ENCODE measurements around the gene FOLR1.
"Not testable (repeated sequence)": the region's sequence is repeated elsewhere in the genome, so short reads cannot be mapped to it uniquely, and the experiment has no call there.

FOLR1 gene

GRCh38 chr11:72195518-72196270 lies 3.8 kb downstream of the FOLR1 start:
- H3K36me3 ChIP-seq (ENCODE audit: insufficient read depth, low read length) = no peaks in the 10 kb centered on the region
- ATAC-seq (ENCODE audit: insufficient read depth, low read depth) (no peak), DNase-seq (no peak)
- no peak overlapping the region for H3K9ac ChIP-seq (ENCODE audit: low read depth, low read length)
- H3K4me3 ChIP-seq (ENCODE audit: low read depth in 1 of 2, low read length in 2 of 2) = no peak overlapping the region
- no peak overlapping the region for H3K27ac ChIP-seq (ENCODE audit: low read length)
- H3K9me3 ChIP-seq (ENCODE audit: insufficient read depth, low read length, severe bottlenecking) = no peaks in the 10 kb centered on the region
- no peaks in the 10 kb centered on the region for H3K4me1 ChIP-seq (ENCODE audit: insufficient read depth, low read length)
- H4K20me1 ChIP-seq (ENCODE audit: insufficient read depth, low read length) = no peaks in the 10 kb centered on the region
- no peaks in the 10 kb centered on the region for H3K79me2 ChIP-seq (ENCODE audit: insufficient read depth, low read length)
- TF ChIP-seq CTCF (IDR thresholded peaks at IDR 0.05; ENCODE audit: borderline replicate concordance, extremely low read depth, low read length, poor library complexity, severe bottlenecking) = no peak
- TF ChIP-seq EZH2 (IDR thresholded peaks at IDR 0.05; ENCODE audit: borderline replicate concordance, low read depth, low read length, severe bottlenecking) = no peak
- H3K4me2 ChIP-seq (ENCODE audit: insufficient read depth, low read length) = no peak overlapping the region
- no peak overlapping the region for H2AFZ ChIP-seq (ENCODE audit: low read depth, low read length)
- no peaks in the 10 kb centered on the region for H3K27me3 ChIP-seq (ENCODE audit: insufficient read depth, low read length, poor library complexity)

GRCh38 chr11:72201445-72201844 lies 9.5 kb downstream of the FOLR1 start:
- H3K27me3 ChIP-seq (ENCODE audit: insufficient read depth, low read length, poor library complexity); H3K4me2 ChIP-seq (ENCODE audit: insufficient read depth, low read length); H4K20me1 ChIP-seq (ENCODE audit: insufficient read depth, low read length); DNase-seq; H3K79me2 ChIP-seq (ENCODE audit: insufficient read depth, low read length); ATAC-seq (ENCODE audit: insufficient read depth, low read depth); H2AFZ ChIP-seq (ENCODE audit: low read depth, low read length); H3K4me3 ChIP-seq (ENCODE audit: low read depth in 1 of 2, low read length in 2 of 2); H3K36me3 ChIP-seq (ENCODE audit: insufficient read depth, low read length); H3K4me1 ChIP-seq (ENCODE audit: insufficient read depth, low read length); H3K27ac ChIP-seq (ENCODE audit: low read length); H3K9me3 ChIP-seq (ENCODE audit: insufficient read depth, low read length, severe bottlenecking); H3K9ac ChIP-seq (ENCODE audit: low read depth, low read length): not testable (repeated sequence)

- H3K9ac ChIP-seq (ENCODE audit: low read depth, low read length) = no peak overlapping the region
- no peak for DNase-seq
- no peaks in the 10 kb centered on the region for H3K36me3 ChIP-seq (ENCODE audit: insufficient read depth, low read length)
- TF ChIP-seq CTCF (IDR thresholded peaks at IDR 0.05; ENCODE audit: borderline replicate concordance, extremely low read depth, low read length, poor library complexity, severe bottlenecking) (no peak), EZH2 (IDR thresholded peaks at IDR 0.05; ENCODE audit: borderline replicate concordance, low read depth, low read length, severe bottlenecking) (no peak)
- H3K4me3 ChIP-seq (ENCODE audit: low read depth in 1 of 2, low read length in 2 of 2) = no peak overlapping the region
- no peak overlapping the region for H3K27ac ChIP-seq (ENCODE audit: low read length)
- no peak overlapping the region for H2AFZ ChIP-seq (ENCODE audit: low read depth, low read length)
- no peak overlapping the region for H3K4me2 ChIP-seq (ENCODE audit: insufficient read depth, low read length)
- ATAC-seq (ENCODE audit: insufficient read depth, low read depth) = no peak
- H3K4me1 ChIP-seq (ENCODE audit: insufficient read depth, low read length) = no peaks in the 10 kb centered on the region
- no peaks in the 10 kb centered on the region for H3K27me3 ChIP-seq (ENCODE audit: insufficient read depth, low read length, poor library complexity)
- no peaks in the 10 kb centered on the region for H3K9me3 ChIP-seq (ENCODE audit: insufficient read depth, low read length, severe bottlenecking)
- no peaks in the 10 kb centered on the region for H4K20me1 ChIP-seq (ENCODE audit: insufficient read depth, low read length)
- no peaks in the 10 kb centered on the region for H3K79me2 ChIP-seq (ENCODE audit: insufficient read depth, low read length)
These were observed 10.6 kb downstream of the FOLR1 start for GRCh38 chr11:72202571-72202970.

- no peak for DNase-seq
These were observed 11.2 kb downstream of the FOLR1 start for GRCh38 chr11:72203163-72203562.

More at GRCh38 chr11:72203163-72203562, 11.2 kb downstream of the FOLR1 start:
- Histone ChIP-seq H3K4me1 (ENCODE audit: insufficient read depth, low read length) (no peaks in the 10 kb centered on the region), H3K9me3 (ENCODE audit: insufficient read depth, low read length, severe bottlenecking) (no peaks in the 10 kb centered on the region), H3K4me3 (ENCODE audit: low read depth in 1 of 2, low read length in 2 of 2) (no peak overlapping the region), H3K27ac (ENCODE audit: low read length) (no peak overlapping the region), H4K20me1 (ENCODE audit: insufficient read depth, low read length) (no peaks in the 10 kb centered on the region), H3K36me3 (ENCODE audit: insufficient read depth, low read length) (no peaks in the 10 kb centered on the region), H3K79me2 (ENCODE audit: insufficient read depth, low read length) (no peaks in the 10 kb centered on the region), H3K27me3 (ENCODE audit: insufficient read depth, low read length, poor library complexity) (no peaks in the 10 kb centered on the region), H2AFZ (ENCODE audit: low read depth, low read length) (no peak overlapping the region), H3K4me2 (ENCODE audit: insufficient read depth, low read length) (no peak overlapping the region), H3K9ac (ENCODE audit: low read depth, low read length) (no peak overlapping the region)
- no peak for ATAC-seq (ENCODE audit: insufficient read depth, low read depth)
- TF ChIP-seq EZH2 (IDR thresholded peaks at IDR 0.05; ENCODE audit: borderline replicate concordance, low read depth, low read length, severe bottlenecking) = no peak
- no peak for TF ChIP-seq CTCF (IDR thresholded peaks at IDR 0.05; ENCODE audit: borderline replicate concordance, extremely low read depth, low read length, poor library complexity, severe bottlenecking)

All from DND-41 (cell line).